Measurements from ENCODE around the gene CACHD1.

Gene CACHD1

DNA sequence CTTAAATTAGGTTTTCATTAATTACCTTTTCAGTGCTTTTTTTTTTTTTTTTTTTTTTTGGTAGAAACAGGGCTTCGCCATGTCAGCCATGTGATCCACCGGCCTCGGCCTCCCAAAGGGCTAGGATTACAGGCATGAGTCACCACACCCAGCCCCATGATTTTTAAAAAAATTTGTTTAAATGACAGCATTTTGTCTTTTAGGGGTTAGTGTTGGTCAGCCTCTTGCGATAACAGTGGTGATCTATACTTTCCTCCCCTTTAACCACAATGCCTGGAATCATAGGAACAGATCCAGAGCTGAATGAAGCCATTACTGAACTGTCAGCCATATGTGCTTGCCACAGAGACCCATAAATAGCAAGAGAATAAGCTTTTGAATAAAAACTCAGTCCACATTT lies 73.9 kb downstream of the CACHD1 start:
- DNase-seq (ENCODE audit: low read depth), result no peak
- TF ChIP-seq, protein P1, sequence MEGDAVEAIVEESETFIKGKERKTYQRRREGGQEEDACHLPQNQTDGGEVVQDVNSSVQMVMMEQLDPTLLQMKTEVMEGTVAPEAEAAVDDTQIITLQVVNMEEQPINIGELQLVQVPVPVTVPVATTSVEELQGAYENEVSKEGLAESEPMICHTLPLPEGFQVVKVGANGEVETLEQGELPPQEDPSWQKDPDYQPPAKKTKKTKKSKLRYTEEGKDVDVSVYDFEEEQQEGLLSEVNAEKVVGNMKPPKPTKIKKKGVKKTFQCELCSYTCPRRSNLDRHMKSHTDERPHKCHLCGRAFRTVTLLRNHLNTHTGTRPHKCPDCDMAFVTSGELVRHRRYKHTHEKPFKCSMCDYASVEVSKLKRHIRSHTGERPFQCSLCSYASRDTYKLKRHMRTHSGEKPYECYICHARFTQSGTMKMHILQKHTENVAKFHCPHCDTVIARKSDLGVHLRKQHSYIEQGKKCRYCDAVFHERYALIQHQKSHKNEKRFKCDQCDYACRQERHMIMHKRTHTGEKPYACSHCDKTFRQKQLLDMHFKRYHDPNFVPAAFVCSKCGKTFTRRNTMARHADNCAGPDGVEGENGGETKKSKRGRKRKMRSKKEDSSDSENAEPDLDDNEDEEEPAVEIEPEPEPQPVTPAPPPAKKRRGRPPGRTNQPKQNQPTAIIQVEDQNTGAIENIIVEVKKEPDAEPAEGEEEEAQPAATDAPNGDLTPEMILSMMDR (conservative IDR thresholded peaks at IDR 0.05; ENCODE audit: low read depth, low read length), result no peak
- H3K4me3 ChIP-seq (ENCODE audit: low read length), result no peak overlapping the region

- no peak for DNase-seq (ENCODE audit: low read depth)
- TF ChIP-seq, protein P1 (conservative IDR thresholded peaks at IDR 0.05; ENCODE audit: low read depth, low read length), result no peak
- no peak overlapping the region for H3K4me3 ChIP-seq (ENCODE audit: low read length)
Measured at GRCh38 chr1:64545118-64545843, 75.4 kb downstream of the CACHD1 start.

- TF ChIP-seq, protein P1 (conservative IDR thresholded peaks at IDR 0.05; ENCODE audit: low read depth, low read length), result no peak
- no peak for DNase-seq (ENCODE audit: low read depth)
- H3K4me3 ChIP-seq (ENCODE audit: low read length), result no peak overlapping the region
Measured at GRCh38 chr1:64546013-64546412, 76.1 kb downstream of the CACHD1 start.

DNA sequence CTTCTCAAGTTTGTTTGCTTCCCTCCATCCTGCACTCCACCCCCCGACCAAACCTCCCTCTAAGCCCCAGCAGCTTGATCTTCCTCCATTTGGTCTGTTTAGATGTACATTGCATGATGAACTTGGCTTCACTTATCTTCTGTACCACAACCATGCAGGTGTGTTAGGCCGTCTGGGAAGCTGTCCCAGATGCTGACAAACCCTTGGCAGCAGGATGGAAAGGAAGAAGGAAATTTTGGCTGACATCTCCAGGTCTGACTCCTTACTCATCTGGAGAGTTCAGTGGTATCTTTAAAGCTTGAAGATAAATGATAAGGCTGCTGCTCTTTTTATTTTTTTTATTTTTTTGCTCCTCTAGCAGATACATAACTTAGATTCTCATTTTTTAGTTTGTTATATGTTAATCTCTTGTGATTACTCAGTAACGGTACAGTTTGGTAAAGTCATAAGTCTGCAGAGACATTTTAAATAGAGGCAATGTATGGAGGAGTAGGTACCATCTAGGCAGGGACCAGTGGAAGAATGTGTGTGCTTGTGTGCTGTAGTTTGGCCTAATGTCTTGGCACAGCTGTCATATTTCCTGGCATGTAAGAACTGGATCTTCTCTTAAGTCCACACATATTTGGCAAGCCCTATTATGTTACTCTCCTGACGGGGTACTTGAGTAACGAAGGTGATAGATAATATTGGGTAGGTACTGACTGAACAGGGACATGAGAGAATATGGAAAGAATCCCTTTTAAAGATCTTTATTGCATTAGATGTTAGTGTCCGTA lies 79.7 kb downstream of the CACHD1 start:
- no peak for DNase-seq (ENCODE audit: low read depth)
- TF ChIP-seq, protein P1 (conservative IDR thresholded peaks at IDR 0.05; ENCODE audit: low read depth, low read length), result no peak
- H3K4me3 ChIP-seq (ENCODE audit: low read length), result no peak overlapping the region

DNA sequence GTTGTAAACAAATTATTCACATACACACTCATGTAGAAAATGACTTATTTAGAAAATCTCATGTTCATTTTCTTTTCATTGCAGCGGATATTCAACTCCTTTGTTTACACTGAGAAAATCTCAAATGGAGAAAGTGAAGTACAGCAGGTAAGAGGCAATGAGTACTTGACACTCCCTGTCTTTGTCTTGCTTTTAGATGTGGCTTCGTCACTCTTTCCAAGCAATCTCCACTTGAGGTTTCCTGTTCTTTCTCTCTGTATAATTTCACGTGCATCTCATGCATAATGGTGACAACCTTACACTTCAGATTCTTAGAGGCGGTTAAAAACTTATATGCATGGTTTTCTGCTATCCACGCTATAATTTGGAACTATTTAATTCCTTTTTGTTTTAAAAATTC lies 80.6 kb downstream of the CACHD1 start:
- TF ChIP-seq, protein P1 (conservative IDR thresholded peaks at IDR 0.05; ENCODE audit: low read depth, low read length), result no peak
- DNase-seq (ENCODE audit: low read depth), result no peak

GRCh38 chr1:64550946-64551605 lies 81.1 kb downstream of the CACHD1 start:
- TF ChIP-seq, protein P1 (conservative IDR thresholded peaks at IDR 0.05; ENCODE audit: low read depth, low read length), result no peak
- no peak overlapping the region for H3K4me3 ChIP-seq (ENCODE audit: low read length)
- DNase-seq (ENCODE audit: low read depth), result no peak

More for the DNA sequence above, 80.6 kb downstream of the CACHD1 start:
- H3K4me3 ChIP-seq (ENCODE audit: low read length), result no peak overlapping the region

Measured in retinal pigment epithelial cell (primary cell).